Activated CD8-positive, alpha-beta T cell treated with anti-CD3 and anti-CD28 coated beads, Interleukin-2, amount 10 ng/mL, durations not matched to agents 7 days and 5 days (primary cell): ENCODE measurements around the gene ANTXR1. TPM values are rescaled to one million over a fixed set of nuclear protein-coding genes. Genes with fewer than 3 reads are reported as not detected.

Source experiments
- ATAC-seq: fragments of 150-1000 bp; cut with Tn5 transposase; one replicate; pipeline ENCODE4 v1.10.0; 2021; ENCODE audit warnings: moderate library complexity
- CTCF ChIA-PET: fragments of 350-600 bp; sonication (Branson Sonifier 250); formaldehyde crosslinking; loops from one replicate; lab custom pipeline; 2021; ENCODE audit warnings: antibody characterized with exemption; lab: Charles Lee
- POLR2A ChIA-PET: fragments of 350-600 bp; sonication (Branson Sonifier 250); formaldehyde crosslinking; loops from one replicate; lab custom pipeline; 2021; ENCODE audit warnings: antibody characterized with exemption; lab: Charles Lee
- DNase-seq: peaks from one replicate; pipeline ENCODE4 v3.0.0-alpha.2; 2020
- H3K27ac Mint-ChIP-seq: one replicate; pipeline ENCODE4 v1.8.0; 2021; ENCODE audit warnings: mild to moderate bottlenecking, mixed read lengths
- H3K27me3 Mint-ChIP-seq: one replicate; pipeline ENCODE4 v1.8.0; 2021; ENCODE audit warnings: low read depth, mixed read lengths
- H3K36me3 Mint-ChIP-seq: one replicate; pipeline ENCODE4 v1.8.0; 2021; ENCODE audit warnings: low read depth, mixed read lengths
- H3K4me1 Mint-ChIP-seq: one replicate; pipeline ENCODE4 v1.8.0; 2021; ENCODE audit warnings: low read depth, mixed read lengths
- H3K4me3 Mint-ChIP-seq: one replicate; pipeline ENCODE4 v1.8.0; 2021; ENCODE audit warnings: mild to moderate bottlenecking, mixed read lengths
- H3K9me3 Mint-ChIP-seq: one replicate; pipeline ENCODE4 v1.8.0; 2022; ENCODE audit warnings: mixed read lengths; ENCODE audit not compliant: insufficient read depth
- total RNA-seq, 2 experiments: library from RNA; stranded (reverse); gene quantifications; one replicate each; pipeline ENCODE4 v1.2.3, GENCODE V29; 2021

The ANTXR1 gene
- total RNA-seq, 2 experiments from 2014 or later, result 0.05 TPM; not detected in 1

GRCh38 chr2:69132960-69133590, 120.1 kb downstream of the ANTXR1 start:
- no peak for ATAC-seq

DNA sequence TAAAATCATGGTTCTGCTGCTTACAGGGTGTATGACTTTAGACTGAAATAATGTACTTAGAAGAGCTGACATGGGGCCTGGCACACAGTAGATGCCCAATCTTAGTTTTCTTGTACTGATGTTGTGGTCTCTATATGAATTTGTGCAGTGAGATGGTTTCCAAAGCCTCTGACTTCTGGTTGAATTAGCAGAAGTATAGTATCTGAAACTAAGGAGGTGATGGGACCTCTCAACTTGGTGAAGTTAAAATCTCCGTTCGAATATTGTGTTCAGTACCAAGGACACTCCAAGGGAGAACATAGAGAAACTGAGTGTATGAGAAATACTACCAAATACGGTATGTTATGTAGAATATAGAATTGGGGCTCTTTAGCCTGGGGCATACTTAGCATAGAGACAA, 120.9 kb downstream of the ANTXR1 start:
- CTCF ChIA-PET, result no interaction called here
- no peak overlapping the region for H3K4me3 Mint-ChIP-seq
- POLR2A ChIA-PET, result no interaction called here
- ATAC-seq, result no peak
- H3K4me1 Mint-ChIP-seq, result no peaks in the 10 kb centered on the region
- H3K27me3 Mint-ChIP-seq, result peaks cover 8% of the 10 kb centered on the region
- no peaks in the 10 kb centered on the region for H3K9me3 Mint-ChIP-seq
- DNase-seq, result no peak
- no peaks in the 10 kb centered on the region for H3K36me3 Mint-ChIP-seq
- no peak overlapping the region for H3K27ac Mint-ChIP-seq

More at GRCh38 chr2:69132960-69133590, 120.1 kb downstream of the ANTXR1 start:
- H3K27me3 Mint-ChIP-seq, result peaks cover 8% of the 10 kb centered on the region
- CTCF ChIA-PET, result no interaction called here
- no peak overlapping the region for H3K27ac Mint-ChIP-seq
- no peak for DNase-seq
- POLR2A ChIA-PET, result no interaction called here
- no peaks in the 10 kb centered on the region for H3K36me3 Mint-ChIP-seq
- no peaks in the 10 kb centered on the region for H3K9me3 Mint-ChIP-seq
- H3K4me1 Mint-ChIP-seq, result no peaks in the 10 kb centered on the region
- no peak overlapping the region for H3K4me3 Mint-ChIP-seq

DNA sequence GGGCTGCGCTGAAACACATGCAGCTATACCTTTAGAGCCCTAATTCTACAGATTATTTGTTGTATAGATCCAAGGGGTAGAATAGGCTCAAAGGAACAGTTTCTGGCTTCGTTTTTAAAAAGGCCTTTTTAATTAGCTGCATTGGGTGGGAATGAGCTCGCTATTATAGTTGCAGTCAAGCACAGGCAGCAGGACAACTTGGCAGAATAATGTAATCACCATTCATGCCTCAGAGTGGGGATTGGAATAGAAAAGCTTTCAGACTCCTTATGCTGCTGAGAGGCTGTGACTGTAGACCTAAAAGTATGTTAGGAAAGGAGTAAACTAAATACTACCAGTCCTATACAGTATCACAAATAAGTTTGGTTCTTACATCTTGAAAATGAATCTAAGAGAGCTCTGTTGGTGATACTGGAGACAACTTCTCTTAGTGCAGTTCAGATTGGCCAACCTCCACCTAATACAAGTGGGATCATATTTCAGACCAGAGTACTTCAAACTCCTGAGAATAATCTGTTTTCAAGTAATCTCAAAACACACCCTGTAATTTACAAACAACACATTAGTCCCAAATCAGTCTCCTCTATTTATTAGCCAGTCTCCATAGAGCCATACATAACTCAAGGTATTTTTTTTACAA, 121.4 kb downstream of the ANTXR1 start:
- Mint-ChIP-seq H3K4me1 (no peaks in the 10 kb centered on the region), H3K27me3 (peaks cover 8% of the 10 kb centered on the region), H3K27ac (no peak overlapping the region), H3K36me3 (no peaks in the 10 kb centered on the region), H3K9me3 (no peaks in the 10 kb centered on the region), H3K4me3 (no peak overlapping the region)
- no peak for DNase-seq
- ChIA-PET POLR2A (no interaction called here), CTCF (no interaction called here)
- no peak for ATAC-seq

GRCh38 chr2:69138247-69138772, 125.3 kb downstream of the ANTXR1 start:
- ChIA-PET POLR2A (no interaction called here), CTCF (no interaction called here)
- no peak for DNase-seq
- Mint-ChIP-seq H3K4me3 (no peak overlapping the region), H3K27me3 (peaks cover 16% of the 10 kb centered on the region), H3K27ac (no peak overlapping the region), H3K9me3 (no peaks in the 10 kb centered on the region), H3K36me3 (no peaks in the 10 kb centered on the region), H3K4me1 (no peaks in the 10 kb centered on the region)
- no peak for ATAC-seq

- no peak for DNase-seq
- ChIA-PET POLR2A (no interaction called here), CTCF (no interaction called here)
- ATAC-seq, result no peak
- Mint-ChIP-seq H3K4me3 (no peak overlapping the region), H3K27ac (no peak overlapping the region), H3K4me1 (no peaks in the 10 kb centered on the region), H3K36me3 (no peaks in the 10 kb centered on the region), H3K27me3 (peaks cover 15% of the 10 kb centered on the region), H3K9me3 (no peaks in the 10 kb centered on the region)
Observed at GRCh38 chr2:69138793-69139459, 125.9 kb downstream of the ANTXR1 start.

DNA sequence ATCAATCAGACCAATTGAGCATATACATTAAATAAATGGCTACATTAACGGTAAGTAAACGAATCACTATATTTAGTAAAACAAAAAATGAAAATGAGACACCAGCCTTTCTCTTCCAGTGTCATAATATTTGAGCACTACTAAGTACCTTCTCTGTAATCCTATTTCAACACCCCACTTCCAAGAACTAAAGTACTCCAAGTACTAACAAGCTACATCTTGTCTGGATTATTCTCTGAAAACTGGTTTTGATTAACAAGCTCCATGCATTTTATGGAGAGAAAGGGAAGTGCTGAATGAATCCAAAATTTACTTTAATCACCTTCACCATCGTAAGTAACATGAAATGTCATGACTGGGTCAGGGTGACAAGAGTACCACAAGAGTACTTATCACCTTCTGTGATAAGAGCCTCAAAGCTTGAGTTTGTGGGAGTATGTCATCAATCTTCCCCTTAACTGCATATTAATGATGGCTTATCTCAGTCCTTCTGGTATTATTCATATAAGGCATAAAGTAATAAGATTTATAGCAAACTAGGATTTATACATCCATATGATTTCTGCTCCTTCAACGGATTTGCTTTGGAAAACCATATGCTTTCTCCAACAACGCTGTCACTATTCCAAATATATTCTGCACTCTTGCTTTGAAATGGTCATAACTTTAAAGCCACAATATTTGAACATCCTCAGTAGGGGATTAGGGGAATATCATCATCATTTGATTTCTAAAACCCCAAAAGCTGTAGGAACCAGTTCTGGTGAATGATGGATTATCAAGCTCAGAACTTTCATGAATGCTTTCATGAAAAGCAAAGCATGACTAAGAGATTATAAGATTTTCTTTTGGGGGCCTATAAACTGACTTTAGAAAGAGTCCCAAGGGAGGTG, 127.0 kb downstream of the ANTXR1 start:
- H3K27ac Mint-ChIP-seq, result no peak overlapping the region
- ChIA-PET POLR2A (no interaction called here), CTCF (no interaction called here)
- H3K4me1 Mint-ChIP-seq, result no peaks in the 10 kb centered on the region
- H3K36me3 Mint-ChIP-seq, result no peaks in the 10 kb centered on the region
- ATAC-seq (no peak), DNase-seq (no peak)
- no peaks in the 10 kb centered on the region for H3K9me3 Mint-ChIP-seq
- no peak overlapping the region for H3K4me3 Mint-ChIP-seq
- peaks cover 14% of the 10 kb centered on the region for H3K27me3 Mint-ChIP-seq

DNA sequence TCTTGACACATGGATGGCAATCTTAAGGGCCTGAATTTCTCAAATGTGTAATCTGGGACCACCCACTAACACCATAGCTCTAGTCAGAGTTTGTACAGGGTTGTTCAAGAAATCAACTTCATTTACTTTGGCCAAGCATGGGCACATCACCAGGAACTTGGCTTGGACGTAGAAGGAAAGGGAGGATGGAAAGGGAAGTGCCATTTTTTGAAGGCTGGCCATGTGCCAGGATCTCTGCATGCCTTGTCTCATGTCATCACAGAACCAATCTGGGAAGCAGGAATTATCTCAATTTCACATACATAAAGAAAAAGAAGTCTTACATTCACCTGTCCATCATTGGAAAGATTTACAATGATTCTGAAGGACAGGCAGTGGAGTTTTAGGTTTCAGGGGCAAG, 128.1 kb downstream of the ANTXR1 start:
- no peaks in the 10 kb centered on the region for H3K36me3 Mint-ChIP-seq
- H3K9me3 Mint-ChIP-seq, result no peaks in the 10 kb centered on the region
- H3K4me1 Mint-ChIP-seq, result no peaks in the 10 kb centered on the region
- H3K27me3 Mint-ChIP-seq, result peaks cover 14% of the 10 kb centered on the region
- DNase-seq (no peak), ATAC-seq (no peak)
- ChIA-PET CTCF (no interaction called here), POLR2A (no interaction called here)
- no peak overlapping the region for H3K4me3 Mint-ChIP-seq
- no peak overlapping the region for H3K27ac Mint-ChIP-seq

GRCh38 chr2:69143748-69144360, 130.9 kb downstream of the ANTXR1 start:
- peaks cover 13% of the 10 kb centered on the region for H3K27me3 Mint-ChIP-seq
- no peak for ATAC-seq
- no peak overlapping the region for H3K27ac Mint-ChIP-seq
- no peak for DNase-seq
- ChIA-PET CTCF (no interaction called here), POLR2A (no interaction called here)
- H3K9me3 Mint-ChIP-seq, result no peaks in the 10 kb centered on the region
- no peaks in the 10 kb centered on the region for H3K36me3 Mint-ChIP-seq
- no peaks in the 10 kb centered on the region for H3K4me1 Mint-ChIP-seq
- H3K4me3 Mint-ChIP-seq, result no peak overlapping the region

- ATAC-seq (no peak), DNase-seq (no peak)
- POLR2A ChIA-PET, result no interaction called here
- H3K27me3 Mint-ChIP-seq, result peaks cover 13% of the 10 kb centered on the region
- H3K9me3 Mint-ChIP-seq, result no peaks in the 10 kb centered on the region
- H3K4me3 Mint-ChIP-seq, result no peak overlapping the region
- H3K36me3 Mint-ChIP-seq, result no peaks in the 10 kb centered on the region
- H3K27ac Mint-ChIP-seq, result no peak overlapping the region
- CTCF ChIA-PET, result no interaction called here
- H3K4me1 Mint-ChIP-seq, result no peaks in the 10 kb centered on the region
Observed at GRCh38 chr2:69145204-69145603, 132.2 kb downstream of the ANTXR1 start.

DNA sequence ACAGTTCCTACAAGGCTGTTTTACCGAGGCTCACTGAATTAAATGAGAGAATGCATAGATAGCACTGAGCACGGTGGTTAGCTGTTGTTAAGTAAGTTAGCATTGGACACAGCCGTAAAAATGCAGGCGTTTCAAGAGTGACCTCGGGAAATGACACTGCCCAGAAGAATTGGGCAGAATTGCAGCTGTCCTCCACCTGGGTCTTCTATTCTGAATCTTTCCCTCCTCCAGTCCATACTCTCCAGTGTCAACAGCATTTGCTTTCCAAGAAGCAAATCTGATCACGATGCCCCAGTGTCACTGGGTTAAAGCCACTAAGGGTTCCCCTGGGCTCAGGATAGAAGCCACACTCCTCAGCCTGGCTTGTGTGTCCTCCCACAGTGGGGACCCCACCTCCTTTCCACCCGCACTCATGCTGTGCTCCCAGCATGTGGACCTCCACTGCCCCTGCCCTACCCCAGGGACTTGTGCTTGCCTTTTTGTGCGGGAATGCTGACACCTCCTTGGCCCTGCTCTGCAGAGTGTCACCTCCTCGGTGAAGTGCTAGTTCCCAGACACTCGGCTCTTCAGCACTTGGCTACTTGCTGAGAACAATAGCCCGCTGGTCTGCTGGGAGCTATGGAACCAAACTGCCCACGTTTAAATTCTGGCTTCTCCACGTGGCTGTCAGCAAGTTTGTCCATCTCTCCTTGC, 135.0 kb downstream of the ANTXR1 start:
- Mint-ChIP-seq H3K4me3 (no peak overlapping the region), H3K27ac (no peak overlapping the region), H3K27me3 (peaks cover 6% of the 10 kb centered on the region), H3K4me1 (no peaks in the 10 kb centered on the region), H3K9me3 (no peaks in the 10 kb centered on the region), H3K36me3 (no peaks in the 10 kb centered on the region)
- POLR2A ChIA-PET, result no interaction called here
- CTCF ChIA-PET, result interaction anchor here (1.2 kb wide), 1 partner anchor 24 kb away, joined by 4 read pairs; no protein-coding TSS in a partner anchor
- DNase-seq, result no peak
- ATAC-seq, result no peak
